HL-60/S4 (cell line): ENCODE data around the gene OR8D4.
"Not testable (repeated sequence)": the region's sequence is repeated elsewhere in the genome, so short reads cannot be mapped to it uniquely, and the experiment has no call there.

Experiments
- in situ Hi-C: fragments of 300-500 bp; cut with MboI; formaldehyde crosslinking; loops from 2 replicates; pipeline ENCODE4 v1.14.3; 2022; ENCODE audit warnings: low sequenced_read_pairs

The OR8D4 gene

DNA sequence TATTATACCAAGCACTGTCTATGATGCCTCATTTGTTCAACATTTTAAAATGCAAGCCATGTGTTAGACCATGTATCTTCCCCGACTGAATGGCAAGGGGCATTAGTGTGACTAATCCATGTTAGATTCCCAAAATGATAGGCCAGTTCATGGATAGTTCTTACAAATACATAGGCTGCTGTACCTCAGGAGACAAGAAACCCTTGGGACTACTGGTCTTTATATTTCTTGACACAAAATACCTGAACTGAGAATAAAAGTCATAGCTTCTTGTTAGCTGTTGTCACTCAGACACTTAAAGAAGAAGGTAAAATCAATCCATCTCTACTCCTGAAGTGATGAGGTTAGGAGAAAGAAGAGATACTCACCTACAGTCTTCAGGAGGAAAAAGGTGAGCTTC is at the start of gene OR8D4:
Gene OR8D4 (plus strand): TSS at position 301 of the 400 bp plus-strand sequence. CDS start 4,265 bp downstream, outside the sequence.
- in situ Hi-C loops = no loop called here

DNA sequence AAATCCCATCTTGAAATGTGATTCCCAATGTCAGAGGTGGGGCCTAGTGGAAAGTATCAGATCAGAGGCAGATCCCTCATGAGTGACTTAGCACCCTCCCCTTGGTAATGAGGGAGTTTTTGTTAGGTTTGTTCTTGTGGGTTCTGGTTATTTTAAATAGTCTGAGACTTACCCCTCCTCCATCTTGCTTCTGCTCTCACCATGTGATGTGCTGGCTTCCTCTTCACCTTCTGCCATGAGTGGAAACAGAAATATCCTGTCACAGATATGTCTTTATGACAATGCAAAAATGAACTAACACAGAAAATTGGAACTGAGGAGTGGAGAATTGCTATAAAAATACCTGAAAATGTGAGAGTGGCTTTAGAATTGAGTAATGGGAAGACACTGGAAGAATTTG is 49.6 kb upstream of the OR8D4 start:
- in situ Hi-C loops = no loop called here

DNA sequence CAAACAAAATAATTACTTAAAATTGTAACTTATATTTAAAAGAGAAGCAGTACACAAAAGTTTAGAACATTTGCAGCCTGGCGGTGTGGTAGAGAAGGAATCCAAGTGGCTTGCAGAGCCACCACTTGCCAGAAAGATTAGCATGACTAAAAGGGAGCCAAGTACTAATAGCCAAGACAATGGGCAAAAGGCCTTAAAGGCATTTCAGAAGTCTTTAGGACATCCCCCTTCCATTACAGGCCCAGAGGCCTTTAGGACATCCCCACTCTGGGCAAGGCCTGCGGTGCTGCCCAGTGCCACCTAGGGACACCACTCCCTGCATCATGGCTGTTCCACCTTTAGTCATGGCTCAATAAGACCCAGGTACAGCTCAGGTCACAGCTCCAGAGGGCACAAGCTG is 48.9 kb upstream of the OR8D4 start:
- in situ Hi-C loops = no loop called here

DNA sequence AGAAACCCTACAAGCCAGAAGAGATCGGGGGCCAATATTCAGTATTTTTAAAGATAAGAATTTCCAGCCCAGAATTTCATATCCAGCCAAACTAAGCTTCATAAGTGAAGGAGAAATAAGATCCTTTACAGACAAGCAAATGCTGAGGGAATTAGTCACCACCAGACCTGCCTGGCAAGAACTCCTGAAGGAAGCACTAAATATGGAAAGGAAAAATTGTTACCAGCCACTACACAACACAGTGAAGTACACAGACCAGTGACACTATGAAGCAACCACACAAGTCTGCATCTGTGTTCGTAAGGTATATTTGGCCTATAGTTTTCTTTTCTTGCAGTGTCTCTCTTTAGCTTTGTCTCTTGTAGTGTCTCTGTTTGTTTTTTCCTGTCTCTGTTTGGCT is 45.5 kb upstream of the OR8D4 start:
- in situ Hi-C loops = no loop called here

DNA sequence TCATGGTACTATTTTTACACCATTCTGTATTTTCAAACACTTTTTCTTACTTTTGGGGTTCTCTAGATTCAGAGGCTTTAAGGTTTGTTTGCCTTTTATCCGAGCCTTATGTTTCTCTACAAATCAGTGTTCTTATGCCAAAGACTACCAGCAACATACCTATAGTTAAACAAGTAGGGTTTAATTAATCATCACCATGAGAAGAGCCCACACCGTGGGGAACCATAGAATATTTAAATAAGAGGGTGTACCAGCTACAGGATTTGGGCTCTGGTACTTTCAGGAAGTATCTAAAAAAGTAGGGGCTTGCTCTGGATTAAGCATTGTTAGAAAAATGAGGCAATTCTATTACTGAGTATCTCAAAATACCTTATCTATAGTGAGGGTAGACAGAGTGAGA is 42.2 kb upstream of the OR8D4 start:
- in situ Hi-C loops = no loop called here

DNA sequence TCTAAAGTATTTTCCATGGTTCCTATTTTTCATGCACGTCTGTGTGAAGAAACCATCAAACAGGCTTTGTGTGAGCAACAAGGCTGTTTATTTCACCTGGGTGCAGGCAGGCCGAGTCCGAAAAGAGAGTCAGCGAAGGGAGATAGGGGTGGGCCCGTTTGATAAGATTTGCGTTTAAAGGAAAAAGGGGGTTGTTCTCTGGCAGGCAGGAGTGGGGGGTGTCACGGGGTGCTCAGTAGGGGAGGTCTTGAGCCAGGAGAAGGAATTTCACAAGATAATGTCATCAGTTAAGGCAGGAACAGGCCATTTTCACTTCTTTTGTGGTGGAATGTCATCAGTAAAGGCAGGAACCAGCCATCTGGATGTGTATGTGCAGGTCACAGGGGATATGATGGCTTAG is 36.7 kb upstream of the OR8D4 start:
- in situ Hi-C loops = not testable (repeated sequence)

DNA sequence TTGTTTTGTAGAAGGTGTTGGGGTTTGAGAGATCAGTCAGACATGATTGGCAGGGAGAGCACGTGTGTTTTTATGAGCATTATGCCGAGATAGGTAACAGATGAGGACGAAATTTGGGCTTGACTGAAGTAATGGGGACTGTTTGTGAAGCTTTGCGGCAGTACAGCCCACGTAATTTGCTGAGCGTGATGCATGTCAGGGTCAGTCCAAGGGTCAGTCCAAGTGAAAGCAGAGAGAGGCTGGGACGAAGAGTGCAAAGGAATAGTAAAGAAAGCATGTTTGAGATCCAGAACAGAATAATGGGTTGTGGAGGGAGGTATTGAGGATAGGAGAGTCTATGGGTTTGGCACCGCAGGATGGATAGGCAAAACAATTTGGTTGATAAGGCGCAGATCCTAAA is 34.2 kb upstream of the OR8D4 start:
- in situ Hi-C loops = not testable (repeated sequence)

DNA sequence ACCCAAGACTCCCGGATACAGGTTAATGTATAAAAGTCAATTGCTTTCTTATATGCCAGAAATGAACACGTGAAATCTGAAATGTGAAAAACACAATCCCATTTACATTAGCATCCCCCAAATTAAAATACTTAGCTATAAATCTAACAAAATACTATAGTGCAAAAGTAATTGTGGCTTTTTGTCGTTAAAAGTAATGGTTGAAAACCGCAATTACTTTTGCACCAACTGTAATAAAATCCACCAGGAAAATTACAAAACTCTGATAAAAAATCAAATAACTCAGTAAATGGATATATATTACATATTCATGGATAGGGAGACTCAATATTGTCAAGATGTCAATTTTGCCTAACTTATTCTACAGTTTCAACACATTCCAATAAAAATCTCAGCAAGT is 21.1 kb upstream of the OR8D4 start:
- in situ Hi-C loops = no loop called here

DNA sequence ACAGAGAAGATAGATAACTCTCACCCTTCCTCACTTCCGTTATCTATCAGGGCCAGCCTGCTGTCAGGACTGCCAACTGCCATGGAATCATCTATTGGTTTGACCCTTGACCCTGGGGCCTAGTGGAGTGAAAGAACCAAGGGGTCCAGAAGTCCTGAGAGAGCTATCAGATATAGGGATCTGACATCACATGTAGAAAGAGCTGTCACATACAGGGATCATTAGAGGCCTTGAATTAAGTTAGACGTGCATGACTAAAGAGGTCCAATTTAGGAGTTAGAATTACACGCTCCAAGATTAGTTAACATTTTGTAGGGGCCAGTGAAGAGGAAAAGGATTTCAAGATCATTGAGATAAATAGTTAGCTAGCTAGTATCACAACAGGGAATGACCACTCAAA is 16.4 kb upstream of the OR8D4 start, which contains the start of gene TMEM225:
Gene TMEM225 (minus strand): TSS at position 101 of the 400 bp plus-strand sequence. CDS start 245 bp downstream, outside the sequence.
- in situ Hi-C loops = no loop called here

DNA sequence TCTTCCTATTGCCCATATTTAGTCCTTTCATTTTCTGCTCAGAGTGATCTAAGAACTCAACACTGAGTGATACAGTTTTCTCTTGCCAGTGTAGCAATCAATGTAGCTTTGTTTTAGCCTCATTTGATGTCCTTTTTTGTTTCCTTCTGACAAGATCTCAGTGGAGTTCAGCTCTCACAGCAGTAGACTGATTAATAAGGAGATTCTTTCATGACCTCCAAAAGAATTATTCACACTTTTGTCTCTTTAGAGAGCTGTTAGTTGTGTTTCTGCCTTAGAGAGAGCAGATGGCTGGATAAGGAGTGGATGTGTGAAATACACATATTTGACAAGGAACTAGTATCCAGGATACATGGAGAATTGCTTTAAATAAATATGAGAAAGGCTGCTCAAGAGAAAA is 9.9 kb upstream of the OR8D4 start:
- in situ Hi-C loops = no loop called here

DNA sequence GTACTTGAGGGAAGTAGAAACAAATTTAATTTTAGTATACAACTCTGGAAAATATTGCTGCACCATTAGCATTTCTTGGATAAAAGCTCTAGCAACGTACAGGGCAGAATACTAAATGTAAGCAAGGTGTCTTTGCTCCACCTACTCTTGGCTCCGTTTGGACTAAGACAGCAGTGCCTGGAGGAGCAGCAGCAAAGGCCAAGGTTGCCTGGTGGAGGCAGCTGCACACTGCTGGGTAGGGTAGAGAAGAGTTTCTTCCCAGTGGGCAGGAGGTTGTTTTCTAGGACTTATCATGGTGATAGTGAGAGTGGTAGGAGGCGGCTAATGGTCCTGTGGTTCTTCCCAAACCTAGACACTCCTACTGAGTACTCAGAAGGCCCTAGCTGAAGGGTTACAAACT is 2.2 kb upstream of the OR8D4 start:
- in situ Hi-C loops = no loop called here

DNA sequence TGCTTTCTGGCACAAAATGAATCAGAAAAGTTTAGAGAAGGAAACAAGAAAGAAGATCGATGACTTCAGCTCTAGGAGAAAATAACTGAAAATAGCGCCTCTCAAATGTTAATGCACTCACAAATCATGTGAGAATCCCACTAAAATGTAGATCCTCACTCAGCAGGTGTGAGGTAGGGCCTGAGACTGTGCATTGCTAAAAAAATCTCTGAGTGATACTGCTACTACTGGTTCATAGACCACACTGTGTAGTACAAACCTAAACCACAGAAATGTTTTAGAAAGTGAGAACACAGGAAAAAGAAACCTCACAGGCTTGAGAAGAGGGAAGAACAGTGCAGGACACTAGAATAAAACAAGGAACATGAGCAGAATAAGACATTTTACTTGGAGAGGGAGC is 2.0 kb downstream of the OR8D4 start:
- in situ Hi-C loops = no loop called here

DNA sequence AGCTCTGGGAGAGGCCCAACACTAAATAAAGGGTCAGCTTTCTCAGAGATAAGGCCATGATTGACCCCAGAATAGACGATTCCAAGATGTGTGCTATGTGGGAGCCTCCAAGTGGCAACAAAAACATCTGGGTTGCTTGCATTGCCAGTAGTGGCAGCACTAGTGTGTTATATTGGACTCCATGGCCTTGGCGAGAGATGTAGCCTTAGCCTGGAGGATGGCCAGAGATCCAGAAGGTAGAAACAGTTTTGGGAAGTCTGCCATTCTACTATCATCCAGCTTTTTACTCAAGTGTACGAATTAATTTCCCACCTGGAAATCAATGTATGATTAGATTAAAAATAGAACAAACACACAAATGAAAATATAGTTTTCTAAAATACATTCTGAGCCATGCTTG is 3.0 kb downstream of the OR8D4 start:
- in situ Hi-C loops = no loop called here

DNA sequence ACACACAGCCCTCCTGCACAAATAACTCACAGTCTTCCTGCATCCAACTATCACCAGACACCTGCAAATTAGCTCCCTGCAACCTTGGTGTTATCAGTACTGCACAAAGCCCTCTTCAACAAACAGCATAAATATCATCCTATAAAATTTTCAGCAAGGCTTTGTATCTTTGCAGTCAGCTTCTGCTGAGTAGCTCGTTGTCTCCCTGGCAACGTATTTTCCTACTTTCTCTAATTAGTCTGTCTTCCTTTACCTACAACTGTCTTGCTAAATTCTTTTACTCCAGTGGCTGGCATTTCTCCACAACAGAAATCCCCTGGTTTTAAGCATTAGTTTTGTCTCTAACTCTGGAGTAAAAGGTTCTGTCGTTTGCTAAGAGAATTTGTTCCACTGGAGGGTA is 3.9 kb downstream of the OR8D4 start:
- in situ Hi-C loops = no loop called here

DNA sequence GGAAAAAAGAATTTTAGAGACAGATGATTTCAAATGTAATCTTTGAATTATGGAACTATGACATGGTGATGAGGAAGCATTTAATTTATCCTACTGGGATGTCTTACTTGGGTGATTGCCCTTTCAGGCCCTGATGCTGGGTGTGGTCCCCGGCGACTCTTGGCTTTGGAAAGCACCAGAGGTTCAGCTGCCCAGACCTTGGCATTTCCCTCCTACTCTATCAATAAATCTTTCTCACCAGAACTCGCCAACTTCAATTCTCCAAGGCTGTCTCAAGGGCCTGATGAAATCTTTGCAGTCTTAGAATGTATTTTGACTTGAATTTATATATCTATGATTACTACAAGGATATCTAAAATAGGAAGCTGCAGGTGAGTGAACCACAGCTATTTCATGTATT is 19.0 kb downstream of the OR8D4 start:
- in situ Hi-C loops = no loop called here

DNA sequence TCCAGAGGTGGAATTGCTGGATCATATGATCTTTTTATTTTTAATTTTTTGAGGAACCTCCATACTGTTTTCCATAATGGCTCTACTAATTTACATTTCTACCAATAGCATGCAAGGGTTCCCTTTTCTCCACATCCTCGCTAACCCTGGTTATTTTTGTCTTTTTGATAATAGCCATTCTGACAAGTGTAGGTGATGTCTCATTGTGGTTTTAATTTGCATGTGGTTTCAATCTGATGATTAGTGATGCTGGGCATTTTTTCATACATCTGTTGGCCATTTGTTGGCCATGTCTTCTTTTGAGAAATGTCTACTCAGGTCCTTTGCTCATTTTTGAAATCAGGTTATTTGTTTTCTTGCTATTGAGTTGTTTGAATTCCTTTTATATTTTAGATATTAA is 22.1 kb downstream of the OR8D4 start:
- in situ Hi-C loops = no loop called here

DNA sequence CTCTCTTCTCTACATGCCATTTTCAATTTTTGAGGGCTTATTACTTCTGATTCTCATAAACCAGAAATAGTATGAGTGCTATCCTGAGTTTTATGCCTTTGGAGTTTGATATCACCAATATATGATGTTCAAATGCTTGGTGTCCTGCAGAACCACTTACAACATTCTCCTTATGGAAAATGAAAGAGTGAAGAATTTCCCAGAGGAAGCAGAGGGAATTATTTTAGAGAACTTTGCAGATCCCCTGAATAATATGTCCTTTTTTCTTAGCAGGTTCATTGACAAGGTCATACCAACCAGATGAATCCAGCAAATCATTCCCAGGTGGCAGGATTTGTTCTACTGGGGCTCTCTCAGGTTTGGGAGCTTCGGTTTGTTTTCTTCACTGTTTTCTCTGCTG is 37.4 kb downstream of the OR8D4 start, which contains the start of gene OR4D5:
Gene OR4D5 (plus strand): TSS at position 301 of the 400 bp plus-strand sequence. CDS start 0 bp downstream, at position 301.
- in situ Hi-C loops = no loop called here

DNA sequence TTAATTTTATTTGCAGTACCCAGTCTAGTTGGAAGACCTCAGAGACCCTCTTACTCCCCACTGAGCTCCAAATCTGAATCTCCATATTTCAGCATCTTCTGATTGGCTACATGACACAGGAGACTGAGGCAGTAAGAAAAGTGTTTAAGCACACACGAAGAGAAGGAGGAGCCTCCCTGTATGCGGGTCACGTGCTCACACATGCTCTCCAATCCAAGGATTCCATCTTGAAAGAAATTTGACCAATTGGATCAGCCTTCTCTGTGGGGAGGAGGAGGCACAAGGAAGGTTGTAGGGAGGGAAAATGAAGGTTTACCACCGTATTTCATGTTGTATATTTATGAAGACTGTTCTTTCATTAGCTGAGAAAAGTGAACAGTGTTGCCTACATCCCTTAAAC is 40.4 kb downstream of the OR8D4 start:
- in situ Hi-C loops = no loop called here

DNA sequence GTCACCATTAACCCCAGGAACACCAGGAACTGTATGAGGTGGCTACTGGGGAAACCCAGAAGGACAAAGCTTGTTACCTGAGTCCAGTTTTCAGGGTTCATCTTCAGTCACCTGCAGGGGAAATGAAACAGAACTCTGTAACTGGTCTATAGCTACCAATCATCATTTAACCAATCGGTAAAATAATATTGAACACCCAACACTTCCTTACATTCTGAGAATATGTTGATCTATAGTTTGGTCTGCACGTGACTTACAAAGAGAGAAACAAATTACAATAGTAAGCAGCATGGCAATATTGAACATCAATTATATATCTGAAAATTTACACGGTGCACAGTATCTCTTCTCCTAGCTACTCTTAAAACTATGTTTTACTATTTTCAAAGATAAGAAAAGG is 41.8 kb downstream of the OR8D4 start, which contains the start of gene OR6T1:
Gene OR6T1 (minus strand): TSS at position 101 of the 400 bp plus-strand sequence. CDS start 0 bp downstream, at position 101.
- in situ Hi-C loops = no loop called here

DNA sequence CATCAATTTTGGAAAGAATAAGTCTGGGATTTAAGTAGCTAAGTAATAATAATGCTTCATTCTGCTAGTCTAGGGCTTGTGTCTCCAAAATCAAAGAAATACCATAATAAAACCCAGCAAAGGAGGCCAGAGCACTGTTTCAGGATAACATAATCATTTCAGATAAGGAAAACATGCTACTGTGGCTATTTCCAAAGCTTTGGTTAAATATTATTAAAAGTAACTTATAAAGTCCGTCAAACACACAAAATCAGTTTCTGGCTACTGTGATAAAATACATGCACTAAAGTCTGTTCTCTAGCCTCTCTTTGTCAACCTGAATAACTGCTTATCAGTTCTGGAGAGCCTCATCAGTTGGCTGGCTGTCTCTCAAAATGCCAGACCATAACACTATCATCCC is 43.2 kb downstream of the OR8D4 start:
- in situ Hi-C loops = no loop called here

DNA sequence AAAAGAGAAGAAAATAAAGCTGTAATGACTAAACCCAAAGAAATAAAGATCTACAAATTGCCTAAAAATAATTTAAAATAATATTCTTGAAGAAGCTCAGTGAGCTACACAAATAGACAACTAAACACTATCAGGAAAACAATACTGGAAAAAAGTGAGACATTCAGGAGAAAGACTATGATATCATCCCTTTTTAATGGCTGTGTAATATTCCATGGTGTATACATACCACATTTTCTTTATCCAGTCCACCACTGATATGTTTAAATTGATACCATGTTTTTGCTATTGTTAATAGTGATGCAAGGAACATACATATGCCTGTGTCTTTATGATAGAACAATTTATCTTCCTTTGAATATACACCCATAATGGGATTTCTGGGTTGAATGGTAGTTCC is 54.8 kb downstream of the OR8D4 start:
- in situ Hi-C loops = no loop called here
